Spleen (tissue), 7 donors: ENCODE measurements around the gene SDK1.

Experiments
- CTCF ChIP-seq, 11 experiments: fragments of 200-600 bp in 7 of 11; fragments of 450-650 bp in 4 of 11; sonication (generic) in 4 of 11; IDR thresholded peaks in 8 of 11; conservative IDR thresholded peaks in 3 of 11; 1 replicate in 7 of 11; 2 replicates in 4 of 11; pipeline versions ENCODE4 v1.4.0 to v1.8.0; 2016 to 2021; ENCODE audit warnings: antibody characterized with exemption in 11 of 11, inconsistent platforms in 4 of 11, mild to moderate bottlenecking in 1 of 11
- POLR2A ChIP-seq, 3 donors: fragments of 450-650 bp; IDR thresholded peaks; one replicate each; pipeline ENCODE4 v1.5.1; 2017; ENCODE audit warnings: antibody characterized with exemption in 3 of 3, mild to moderate bottlenecking in 1 of 3
- donor health status: DM: no; HTN: no; CAD: no; lungs with moderate emphysema.
- donor health status: DM: no; HTN: no; CAD: no.
- donor health status: DM: no; HTN: no; CAD: no.

GRCh38 chr7:4100691-4101090 is 799.6 kb downstream of the SDK1 start:
- TF ChIP-seq CTCF (IDR thresholded peaks at IDR 0.05 in 8 of 11, conservative IDR thresholded peaks at IDR 0.05 in 3 of 11) (no peak), POLR2A (IDR thresholded peaks at IDR 0.05) (no peak)
